MM.1S (cell line): ENCODE measurements around the gene MGAT4B.

Experiments
- EZH2phosphoT487 ChIP-seq: fragments of 300-600 bp; sonication (generic); IDR thresholded peaks from 2 replicates; pipeline ENCODE4 v1.6.1; 2018; ENCODE audit warnings: antibody characterized with exemption, low read length
- TF ChIP-seq, protein P1 (sequence below): fragments of 300-600 bp; sonication (generic); IDR thresholded peaks from 2 replicates; pipeline ENCODE4 v1.5.1; 2016; ENCODE audit warnings: antibody characterized with exemption, low read length, mixed read lengths

DNA sequence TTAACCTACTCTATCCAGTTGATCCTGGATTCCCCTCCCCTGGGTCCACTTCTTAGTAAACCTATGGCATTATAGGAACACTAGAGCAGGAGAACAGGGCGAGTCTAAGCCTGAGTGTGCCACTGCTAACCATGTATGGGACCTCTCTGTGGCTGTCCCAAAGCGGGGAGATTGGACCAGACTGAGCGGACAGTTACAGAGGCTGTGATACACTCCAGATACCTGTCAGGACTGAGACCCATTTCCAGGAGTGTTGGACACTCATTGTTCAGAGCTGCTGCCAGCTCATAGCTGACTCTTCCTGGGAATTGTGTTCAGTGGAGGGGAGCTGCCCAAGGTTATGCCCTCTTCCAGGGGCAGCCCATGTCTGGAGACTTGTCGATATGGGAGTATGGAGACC lies 24.8 kb downstream of the MGAT4B start:
- TF ChIP-seq, protein P1, sequence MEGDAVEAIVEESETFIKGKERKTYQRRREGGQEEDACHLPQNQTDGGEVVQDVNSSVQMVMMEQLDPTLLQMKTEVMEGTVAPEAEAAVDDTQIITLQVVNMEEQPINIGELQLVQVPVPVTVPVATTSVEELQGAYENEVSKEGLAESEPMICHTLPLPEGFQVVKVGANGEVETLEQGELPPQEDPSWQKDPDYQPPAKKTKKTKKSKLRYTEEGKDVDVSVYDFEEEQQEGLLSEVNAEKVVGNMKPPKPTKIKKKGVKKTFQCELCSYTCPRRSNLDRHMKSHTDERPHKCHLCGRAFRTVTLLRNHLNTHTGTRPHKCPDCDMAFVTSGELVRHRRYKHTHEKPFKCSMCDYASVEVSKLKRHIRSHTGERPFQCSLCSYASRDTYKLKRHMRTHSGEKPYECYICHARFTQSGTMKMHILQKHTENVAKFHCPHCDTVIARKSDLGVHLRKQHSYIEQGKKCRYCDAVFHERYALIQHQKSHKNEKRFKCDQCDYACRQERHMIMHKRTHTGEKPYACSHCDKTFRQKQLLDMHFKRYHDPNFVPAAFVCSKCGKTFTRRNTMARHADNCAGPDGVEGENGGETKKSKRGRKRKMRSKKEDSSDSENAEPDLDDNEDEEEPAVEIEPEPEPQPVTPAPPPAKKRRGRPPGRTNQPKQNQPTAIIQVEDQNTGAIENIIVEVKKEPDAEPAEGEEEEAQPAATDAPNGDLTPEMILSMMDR: no peak
- no peak for TF ChIP-seq EZH2phosphoT487
